Stomach (tissue), 4 donors: Measurements from ENCODE around the gene OPALIN.

ENCODE experiments used
- CTCF ChIP-seq, 7 experiments: fragments of 450-650 bp in 4 of 7; fragments of 200-600 bp in 3 of 7; sonication (generic) in 3 of 7; IDR thresholded peaks; one replicate each; pipeline ENCODE4 v1.5.1; 2016 to 2019; ENCODE audit warnings: antibody characterized with exemption in 7 of 7, control low read depth in 2 of 7, mild to moderate bottlenecking in 1 of 7
- POLR2A ChIP-seq, 4 donors: fragments of 450-650 bp; IDR thresholded peaks; one replicate each; pipeline ENCODE4 v1.6.1; 2016; ENCODE audit warnings: antibody characterized with exemption in 4 of 4, control low read depth in 2 of 4, mild to moderate bottlenecking in 1 of 4, moderate library complexity in 1 of 4

- TF ChIP-seq CTCF (IDR thresholded peaks at IDR 0.05): no peak
- no peak for TF ChIP-seq POLR2A (IDR thresholded peaks at IDR 0.05)
Measured at GRCh38 chr10:96299383-96299782, 59.4 kb downstream of the OPALIN start.
